DOHH2 (cell line): ENCODE measurements around the gene CEP112.

Source experiments
- H3F3A ChIP-seq: fragments of 200-600 bp; sonication (generic), shearing (Covaris generic); 2 replicates; pipeline ENCODE4 v1.6.0; 2016; ENCODE audit warnings: antibody characterized with exemption, mild to moderate bottlenecking; ENCODE audit not compliant: control insufficient read depth, insufficient read depth
- H3K27ac ChIP-seq: fragments of 200-600 bp; sonication (generic); 2 replicates; pipeline ENCODE4 v1.5.1; 2014; ENCODE audit warnings: low read depth, mild to moderate bottlenecking, low read length, moderate library complexity
- H3K27me3 ChIP-seq: fragments of 200-600 bp; sonication (generic); 2 replicates; pipeline ENCODE4 v1.6.1; 2014; ENCODE audit warnings: mild to moderate bottlenecking, low read length, mixed read lengths; ENCODE audit not compliant: control insufficient read depth
- H3K36me3 ChIP-seq: fragments of 200-600 bp; sonication (generic); 2 replicates; pipeline ENCODE4 v1.6.1; 2014; ENCODE audit warnings: mild to moderate bottlenecking, low read length, moderate library complexity, mixed read lengths; ENCODE audit not compliant: control insufficient read depth
- H3K4me1 ChIP-seq: fragments of 200-600 bp; sonication (generic); 2 replicates; pipeline ENCODE4 v1.6.1; 2014; ENCODE audit warnings: mild to moderate bottlenecking, low read length, mixed read lengths; ENCODE audit not compliant: control insufficient read depth
- H3K4me2 ChIP-seq: fragments of 200-600 bp; sonication (generic); 2 replicates; pipeline ENCODE4 v1.6.0; 2014; ENCODE audit warnings: mild to moderate bottlenecking, low read length, moderate library complexity
- H3K4me3 ChIP-seq: fragments of 200-600 bp; sonication (generic); 2 replicates; pipeline ENCODE4 v1.5.1; 2014; ENCODE audit warnings: mild to moderate bottlenecking, low read length, mixed read lengths
- H3K79me2 ChIP-seq: fragments of 200-600 bp; sonication (generic); 2 replicates; pipeline ENCODE4 v1.6.1; 2014; ENCODE audit warnings: mild to moderate bottlenecking, low read length, mixed read lengths; ENCODE audit not compliant: control insufficient read depth
- H3K9me2 ChIP-seq: fragments of 200-600 bp; sonication (generic); replicated peaks from 2 replicates; pipeline ENCODE4 v1.6.1; 2014; ENCODE audit warnings: mild to moderate bottlenecking, low read length, mixed read lengths; ENCODE audit not compliant: control insufficient read depth
- H3K9me3 ChIP-seq: fragments of 200-600 bp; sonication (generic); 2 replicates; pipeline ENCODE4 v1.6.1; 2014; ENCODE audit warnings: antibody characterized with exemption, low read length, mixed read lengths; ENCODE audit not compliant: control insufficient read depth, insufficient read depth
- H4K20me1 ChIP-seq: fragments of 200-600 bp; sonication (generic); 2 replicates; pipeline ENCODE4 v1.6.0; 2014; ENCODE audit warnings: low read depth, mild to moderate bottlenecking, antibody characterized with exemption, low read length, moderate library complexity; ENCODE audit not compliant: control insufficient read depth, insufficient read depth
- CTCF ChIP-seq: fragments of 200-600 bp; sonication (generic); IDR thresholded peaks from one replicate; pipeline ENCODE4 v1.5.1; 2014; ENCODE audit warnings: antibody characterized with exemption, mild to moderate bottlenecking, low read depth, low read length; ENCODE audit not compliant: poor library complexity, severe bottlenecking
- EZH2phosphoT487 ChIP-seq: fragments of 200-600 bp; sonication (generic); IDR thresholded peaks from 2 replicates; pipeline ENCODE4 v1.6.1; 2017; ENCODE audit warnings: borderline replicate concordance, mild to moderate bottlenecking, antibody characterized with exemption, low read length, moderate library complexity, mixed read lengths

Gene CEP112

GRCh38 chr17:66227212-66228045 is 35.5 kb upstream of the CEP112 start:
- Histone ChIP-seq H3K36me3 (no peaks in the 10 kb centered on the region), H3K9me2 (no peaks in the 10 kb centered on the region), H3K79me2 (no peaks in the 10 kb centered on the region), H3K27ac (no peak overlapping the region), H4K20me1 (no peaks in the 10 kb centered on the region), H3F3A (no peaks in the 10 kb centered on the region), H3K27me3 (peaks cover 23% of the 10 kb centered on the region), H3K4me1 (peaks cover 6% of the 10 kb centered on the region), H3K4me2 (no peak overlapping the region), H3K4me3 (no peak overlapping the region), H3K9me3 (no peaks in the 10 kb centered on the region)
- no peak for TF ChIP-seq CTCF
- no peak for TF ChIP-seq EZH2phosphoT487

- Histone ChIP-seq H3K9me3 (no peaks in the 10 kb centered on the region), H3F3A (no peaks in the 10 kb centered on the region), H3K4me1 (peaks cover 19% of the 10 kb centered on the region), H3K27me3 (peaks cover 6% of the 10 kb centered on the region), H3K9me2 (no peaks in the 10 kb centered on the region), H3K27ac (no peak overlapping the region), H3K4me2 (peak overlapping the region; percentile 45), H3K79me2 (no peaks in the 10 kb centered on the region), H4K20me1 (no peaks in the 10 kb centered on the region), H3K4me3 (no peak overlapping the region), H3K36me3 (no peaks in the 10 kb centered on the region)
- TF ChIP-seq EZH2phosphoT487 = no peak
- no peak for TF ChIP-seq CTCF
Measured at GRCh38 chr17:66222798-66223350, 30.9 kb upstream of the CEP112 start.

- Histone ChIP-seq H3K4me3 (peak overlapping the region; percentile 32), H3K4me2 (peak overlapping the region; percentile 45), H3K36me3 (no peaks in the 10 kb centered on the region), H3K4me1 (peaks cover 19% of the 10 kb centered on the region), H3K79me2 (no peaks in the 10 kb centered on the region), H3K9me2 (no peaks in the 10 kb centered on the region), H3K9me3 (no peaks in the 10 kb centered on the region), H3F3A (no peaks in the 10 kb centered on the region), H4K20me1 (no peaks in the 10 kb centered on the region), H3K27me3 (peaks cover 3% of the 10 kb centered on the region; the same call in 1 of the 2 replicates), H3K27ac (peak overlapping the region; percentile 3; the same call in 1 of the 2 replicates)
- no peak for TF ChIP-seq EZH2phosphoT487
- TF ChIP-seq CTCF = no peak
Measured at GRCh38 chr17:66221755-66222530, 30.0 kb upstream of the CEP112 start.
